ENCODE data around the gene BANK1. TPM values are rescaled to one million over a fixed set of nuclear protein-coding genes. Genes with fewer than 3 reads are reported as not detected.

The BANK1 gene
- total RNA-seq, 2 experiments from 2014 or later, result not detected

GRCh38 chr4:101784957-101785356, 5.6 kb upstream of the BANK1 start:
- CTCF ChIA-PET (ENCODE audit: unreplicated experiment), result no interaction called here

GRCh38 chr4:101785486-101785885, 5.0 kb upstream of the BANK1 start:
- no peaks in the 10 kb centered on the region for H3K9me3 ChIP-seq (ENCODE audit: low read length)
- BruUV-seq (replicated peaks), result no TSS peak
- no peak for DNase-seq (ENCODE audit: low spot score)
- no peak overlapping the region for H3K4me3 ChIP-seq (ENCODE audit: low read depth, low read length, poor library complexity, severe bottlenecking)
- no peak overlapping the region for H3K27ac ChIP-seq (ENCODE audit: low read depth, low read length, poor library complexity, severe bottlenecking)
- no peaks in the 10 kb centered on the region for H3K36me3 ChIP-seq (ENCODE audit: insufficient read depth, low read length)
- TF ChIP-seq CTCF (conservative IDR thresholded peaks at IDR 0.05; ENCODE audit: low read length) (no peak), EZH2phosphoT487 (IDR thresholded peaks at IDR 0.05; ENCODE audit: borderline replicate concordance, low read depth, low read length) (no peak)
- no peak overlapping the region for H3K4me2 ChIP-seq (ENCODE audit: low read length)
- CTCF ChIA-PET (ENCODE audit: unreplicated experiment), result no interaction called here
- POLR2A ChIA-PET, result no interaction called here
- H3K4me1 ChIP-seq (ENCODE audit: insufficient read depth, low read length, poor library complexity, severe bottlenecking), result peaks cover 5% of the 10 kb centered on the region
- no peaks in the 10 kb centered on the region for H4K20me1 ChIP-seq (ENCODE audit: insufficient read depth, low read length)
- H3K9me2 ChIP-seq (ENCODE audit: insufficient read depth, low read length), result no peaks in the 10 kb centered on the region
- H3K79me2 ChIP-seq (ENCODE audit: insufficient read depth, low read depth, low read length), result no peaks in the 10 kb centered on the region
- no peak overlapping the region for H2AFZ ChIP-seq (ENCODE audit: low read length)
- intact Hi-C loops (cut with micrococcal nuclease; ENCODE audit: unreplicated experiment), result no loop called here

More at GRCh38 chr4:101784957-101785356, 5.6 kb upstream of the BANK1 start:
- POLR2A ChIA-PET, result no interaction called here
- Histone ChIP-seq H3K9me3 (ENCODE audit: low read length) (no peaks in the 10 kb centered on the region), H3K36me3 (ENCODE audit: insufficient read depth, low read length) (no peaks in the 10 kb centered on the region), H3K4me2 (ENCODE audit: low read length) (no peak overlapping the region), H3K4me3 (ENCODE audit: low read depth, low read length, poor library complexity, severe bottlenecking) (no peak overlapping the region), H3K9me2 (ENCODE audit: insufficient read depth, low read length) (no peaks in the 10 kb centered on the region), H3K79me2 (ENCODE audit: insufficient read depth, low read depth, low read length) (no peaks in the 10 kb centered on the region), H4K20me1 (ENCODE audit: insufficient read depth, low read length) (no peaks in the 10 kb centered on the region), H2AFZ (ENCODE audit: low read length) (no peak overlapping the region), H3K27ac (ENCODE audit: low read depth, low read length, poor library complexity, severe bottlenecking) (no peak overlapping the region), H3K4me1 (ENCODE audit: insufficient read depth, low read length, poor library complexity, severe bottlenecking) (no peaks in the 10 kb centered on the region)
- BruUV-seq (replicated peaks), result no TSS peak
- no peak for DNase-seq (ENCODE audit: low spot score)
- intact Hi-C loops (cut with micrococcal nuclease; ENCODE audit: unreplicated experiment), result no loop called here
- TF ChIP-seq EZH2phosphoT487 (IDR thresholded peaks at IDR 0.05; ENCODE audit: borderline replicate concordance, low read depth, low read length) (no peak), CTCF (conservative IDR thresholded peaks at IDR 0.05; ENCODE audit: low read length) (no peak)

- no peak overlapping the region for H3K27ac ChIP-seq (ENCODE audit: low read depth, low read length, poor library complexity, severe bottlenecking)
- intact Hi-C loops (cut with micrococcal nuclease; ENCODE audit: unreplicated experiment), result no loop called here
Measured at GRCh38 chr4:101787701-101788316, 2.7 kb upstream of the BANK1 start.

More at GRCh38 chr4:101787701-101788316, 2.7 kb upstream of the BANK1 start:
- H3K36me3 ChIP-seq (ENCODE audit: insufficient read depth, low read length), result no peaks in the 10 kb centered on the region
- peaks cover 10% of the 10 kb centered on the region for H3K4me1 ChIP-seq (ENCODE audit: insufficient read depth, low read length, poor library complexity, severe bottlenecking)
- H3K4me3 ChIP-seq (ENCODE audit: low read depth, low read length, poor library complexity, severe bottlenecking), result no peak overlapping the region
- no peaks in the 10 kb centered on the region for H4K20me1 ChIP-seq (ENCODE audit: insufficient read depth, low read length)
- H3K9me2 ChIP-seq (ENCODE audit: insufficient read depth, low read length), result no peaks in the 10 kb centered on the region
- H2AFZ ChIP-seq (ENCODE audit: low read length), result no peak overlapping the region
- H3K9me3 ChIP-seq (ENCODE audit: low read length), result no peaks in the 10 kb centered on the region
- no peak for TF ChIP-seq EZH2phosphoT487 (IDR thresholded peaks at IDR 0.05; ENCODE audit: borderline replicate concordance, low read depth, low read length)
- TF ChIP-seq CTCF (conservative IDR thresholded peaks at IDR 0.05; ENCODE audit: low read length), result no peak
- POLR2A ChIA-PET, result no interaction called here
- no peak overlapping the region for H3K4me2 ChIP-seq (ENCODE audit: low read length)
- H3K79me2 ChIP-seq (ENCODE audit: insufficient read depth, low read depth, low read length), result no peaks in the 10 kb centered on the region
- DNase-seq (ENCODE audit: low spot score), result no peak
- CTCF ChIA-PET (ENCODE audit: unreplicated experiment), result no interaction called here
- no TSS peak for BruUV-seq (replicated peaks)
